Measurements from ENCODE around the gene SPTB.

GRCh38 chr14:64772397-64772950 lies 107.2 kb downstream of the SPTB start:
- TF ChIP-seq, protein P1, sequence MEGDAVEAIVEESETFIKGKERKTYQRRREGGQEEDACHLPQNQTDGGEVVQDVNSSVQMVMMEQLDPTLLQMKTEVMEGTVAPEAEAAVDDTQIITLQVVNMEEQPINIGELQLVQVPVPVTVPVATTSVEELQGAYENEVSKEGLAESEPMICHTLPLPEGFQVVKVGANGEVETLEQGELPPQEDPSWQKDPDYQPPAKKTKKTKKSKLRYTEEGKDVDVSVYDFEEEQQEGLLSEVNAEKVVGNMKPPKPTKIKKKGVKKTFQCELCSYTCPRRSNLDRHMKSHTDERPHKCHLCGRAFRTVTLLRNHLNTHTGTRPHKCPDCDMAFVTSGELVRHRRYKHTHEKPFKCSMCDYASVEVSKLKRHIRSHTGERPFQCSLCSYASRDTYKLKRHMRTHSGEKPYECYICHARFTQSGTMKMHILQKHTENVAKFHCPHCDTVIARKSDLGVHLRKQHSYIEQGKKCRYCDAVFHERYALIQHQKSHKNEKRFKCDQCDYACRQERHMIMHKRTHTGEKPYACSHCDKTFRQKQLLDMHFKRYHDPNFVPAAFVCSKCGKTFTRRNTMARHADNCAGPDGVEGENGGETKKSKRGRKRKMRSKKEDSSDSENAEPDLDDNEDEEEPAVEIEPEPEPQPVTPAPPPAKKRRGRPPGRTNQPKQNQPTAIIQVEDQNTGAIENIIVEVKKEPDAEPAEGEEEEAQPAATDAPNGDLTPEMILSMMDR (IDR thresholded peaks at IDR 0.05; ENCODE audit: insufficient read depth, low read length, poor library complexity, severe bottlenecking), result no peak
- TF ChIP-seq EZH2phosphoT487 (conservative IDR thresholded peaks at IDR 0.05; ENCODE audit: low read length), result no peak

Measured in SU-DHL-6 (cell line).